Neural progenitor cell (in vitro differentiated cells): ENCODE data around the gene SUMF2.

ENCODE experiments used
- EZH2 ChIP-seq: fragments of 200-600 bp; sonication (generic); IDR thresholded peaks from 2 replicates; pipeline ENCODE4 v1.6.1; 2017; ENCODE audit warnings: antibody characterized with exemption, mild to moderate bottlenecking, moderate library complexity
- EZH2phosphoT487 ChIP-seq: fragments of 200-600 bp; sonication (generic); IDR thresholded peaks from 2 replicates; pipeline ENCODE4 v1.6.1; 2017; ENCODE audit warnings: antibody characterized with exemption
- TF ChIP-seq, protein P1 (sequence below): fragments of 200-600 bp; sonication (generic); IDR thresholded peaks from 2 replicates; pipeline ENCODE4 v1.5.1; 2017; ENCODE audit warnings: antibody characterized with exemption, mild to moderate bottlenecking

DNA sequence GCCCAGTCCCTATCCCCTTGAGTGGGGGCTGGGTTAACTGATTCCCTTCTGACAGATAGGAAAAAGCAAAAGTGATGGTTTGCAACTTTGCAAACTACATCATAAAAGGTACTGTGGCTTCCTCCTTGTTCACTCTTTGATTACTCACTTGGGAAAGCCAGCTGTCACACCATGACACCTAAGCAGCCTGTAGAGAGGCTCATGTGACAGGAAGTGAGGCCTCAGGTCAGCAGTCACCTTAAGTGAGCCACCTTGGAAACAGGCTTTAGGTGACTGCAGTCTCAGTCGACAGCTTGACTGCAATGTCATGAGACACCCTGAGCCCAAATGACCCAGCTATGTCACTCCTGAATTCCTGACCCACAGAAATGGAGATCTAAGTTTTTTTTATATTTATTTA is 46.5 kb downstream of the SUMF2 start:
- TF ChIP-seq, protein P1, sequence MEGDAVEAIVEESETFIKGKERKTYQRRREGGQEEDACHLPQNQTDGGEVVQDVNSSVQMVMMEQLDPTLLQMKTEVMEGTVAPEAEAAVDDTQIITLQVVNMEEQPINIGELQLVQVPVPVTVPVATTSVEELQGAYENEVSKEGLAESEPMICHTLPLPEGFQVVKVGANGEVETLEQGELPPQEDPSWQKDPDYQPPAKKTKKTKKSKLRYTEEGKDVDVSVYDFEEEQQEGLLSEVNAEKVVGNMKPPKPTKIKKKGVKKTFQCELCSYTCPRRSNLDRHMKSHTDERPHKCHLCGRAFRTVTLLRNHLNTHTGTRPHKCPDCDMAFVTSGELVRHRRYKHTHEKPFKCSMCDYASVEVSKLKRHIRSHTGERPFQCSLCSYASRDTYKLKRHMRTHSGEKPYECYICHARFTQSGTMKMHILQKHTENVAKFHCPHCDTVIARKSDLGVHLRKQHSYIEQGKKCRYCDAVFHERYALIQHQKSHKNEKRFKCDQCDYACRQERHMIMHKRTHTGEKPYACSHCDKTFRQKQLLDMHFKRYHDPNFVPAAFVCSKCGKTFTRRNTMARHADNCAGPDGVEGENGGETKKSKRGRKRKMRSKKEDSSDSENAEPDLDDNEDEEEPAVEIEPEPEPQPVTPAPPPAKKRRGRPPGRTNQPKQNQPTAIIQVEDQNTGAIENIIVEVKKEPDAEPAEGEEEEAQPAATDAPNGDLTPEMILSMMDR = no peak
- no peak for TF ChIP-seq EZH2
- no peak for TF ChIP-seq EZH2phosphoT487
